Vagina (tissue), 2 donors: ENCODE data around the gene MPIG6B.

ENCODE experiments used
- POLR2A ChIP-seq, 2 donors: fragments of 450-650 bp; IDR thresholded peaks; one replicate each; pipeline ENCODE4 v1.6.1; 2017; ENCODE audit warnings: antibody characterized with exemption in 2 of 2, mild to moderate bottlenecking in 2 of 2, moderate library complexity in 2 of 2
- POLR2AphosphoS5 ChIP-seq, 2 donors: sonication (generic); formaldehyde crosslinking; IDR thresholded peaks; one replicate each; pipeline ENCODE4 v1.9.0; 2017; ENCODE audit warnings: antibody characterized with exemption in 2 of 2, mild to moderate bottlenecking in 2 of 2, low read depth in 1 of 2; ENCODE audit not compliant: insufficient read depth in 1 of 2
- TF ChIP-seq, protein P1 (sequence below), 3 experiments: fragments of 450-650 bp in 2 of 3; fragments of 200-600 bp in 1 of 3; sonication (generic) in 1 of 3; IDR thresholded peaks; one replicate each; pipeline ENCODE4 v1.5.1; 2017 to 2019; ENCODE audit warnings: antibody characterized with exemption in 3 of 3, mild to moderate bottlenecking in 2 of 3, moderate library complexity in 2 of 3

DNA sequence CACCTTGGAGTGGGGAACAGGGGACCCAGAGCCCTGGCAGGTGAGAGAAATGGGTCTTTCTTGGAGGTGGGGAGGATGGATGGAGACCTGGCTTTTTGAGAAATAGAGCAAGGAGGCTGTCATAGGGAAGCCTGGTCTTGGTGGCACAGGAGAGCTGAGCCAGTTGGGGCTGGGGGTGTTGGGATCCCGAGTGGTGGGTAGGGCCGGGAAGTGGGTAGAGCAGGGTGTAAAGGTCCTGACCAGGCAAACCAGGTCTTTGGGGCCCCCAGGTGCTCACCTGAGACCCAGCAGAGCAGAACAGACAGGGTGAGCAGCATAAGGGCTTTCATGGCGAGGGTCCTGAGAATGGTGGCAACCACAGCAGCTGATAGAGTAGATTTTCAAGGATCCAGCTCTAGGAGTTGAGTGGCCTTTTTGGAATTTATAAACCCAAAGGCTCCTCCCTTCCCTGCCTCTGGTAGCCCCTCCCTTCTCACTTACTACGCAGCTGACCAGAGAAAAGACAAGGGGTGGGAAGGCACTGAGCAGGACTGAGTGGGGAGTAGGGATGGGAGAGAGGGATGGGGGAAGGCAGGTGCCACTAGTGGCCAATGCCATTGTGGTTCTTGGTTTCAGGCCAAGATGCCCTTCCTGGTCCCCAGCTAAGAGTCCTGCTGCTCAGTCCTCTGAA lies 1.7 kb upstream of the MPIG6B start, which contains the start of gene LY6G6C:
- TF ChIP-seq POLR2AphosphoS5 (IDR thresholded peaks at IDR 0.05; ENCODE audit: insufficient read depth in 1 of 2, low read depth in 1 of 2) (no peak), POLR2A (IDR thresholded peaks at IDR 0.05) (no peak)
- TF ChIP-seq, protein P1, sequence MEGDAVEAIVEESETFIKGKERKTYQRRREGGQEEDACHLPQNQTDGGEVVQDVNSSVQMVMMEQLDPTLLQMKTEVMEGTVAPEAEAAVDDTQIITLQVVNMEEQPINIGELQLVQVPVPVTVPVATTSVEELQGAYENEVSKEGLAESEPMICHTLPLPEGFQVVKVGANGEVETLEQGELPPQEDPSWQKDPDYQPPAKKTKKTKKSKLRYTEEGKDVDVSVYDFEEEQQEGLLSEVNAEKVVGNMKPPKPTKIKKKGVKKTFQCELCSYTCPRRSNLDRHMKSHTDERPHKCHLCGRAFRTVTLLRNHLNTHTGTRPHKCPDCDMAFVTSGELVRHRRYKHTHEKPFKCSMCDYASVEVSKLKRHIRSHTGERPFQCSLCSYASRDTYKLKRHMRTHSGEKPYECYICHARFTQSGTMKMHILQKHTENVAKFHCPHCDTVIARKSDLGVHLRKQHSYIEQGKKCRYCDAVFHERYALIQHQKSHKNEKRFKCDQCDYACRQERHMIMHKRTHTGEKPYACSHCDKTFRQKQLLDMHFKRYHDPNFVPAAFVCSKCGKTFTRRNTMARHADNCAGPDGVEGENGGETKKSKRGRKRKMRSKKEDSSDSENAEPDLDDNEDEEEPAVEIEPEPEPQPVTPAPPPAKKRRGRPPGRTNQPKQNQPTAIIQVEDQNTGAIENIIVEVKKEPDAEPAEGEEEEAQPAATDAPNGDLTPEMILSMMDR (IDR thresholded peaks at IDR 0.05), result no peak
